Neutrophil (primary cell): ENCODE results near the gene GJD3.
"Not testable (repeated sequence)": the region's sequence is repeated elsewhere in the genome, so short reads cannot be mapped to it uniquely, and the experiment has no call there.

ENCODE experiments used
- H3K27ac ChIP-seq: fragments of 200-600 bp; sonication (generic); 2 replicates; pipeline ENCODE4 v1.5.1; 2016; ENCODE audit warnings: mild to moderate bottlenecking, moderate library complexity
- H3K27me3 ChIP-seq: fragments of 200-600 bp; sonication (generic); 2 replicates; pipeline ENCODE4 v1.6.0; 2016; ENCODE audit warnings: mild to moderate bottlenecking
- H3K36me3 ChIP-seq: fragments of 200-600 bp; sonication (generic); 2 replicates; pipeline ENCODE4 v1.5.1; 2017
- H3K4me1 ChIP-seq, 2 experiments: fragments of 200-600 bp in 1 of 2; sonication (generic) in 1 of 2; 1 replicate in 1 of 2; 2 replicates in 1 of 2; pipeline versions ENCODE4 v1.5.1 to v1.6.1; 2013 to 2016; ENCODE audit warnings: low read depth in 1 of 2, low read length in 1 of 2, mild to moderate bottlenecking in 1 of 2, moderate library complexity in 1 of 2; ENCODE audit not compliant: control insufficient read depth in 1 of 2, insufficient read depth in 1 of 2
- H3K4me3 ChIP-seq, 2 experiments: fragments of 200-600 bp in 1 of 2; sonication (generic) in 1 of 2; 1 replicate in 1 of 2; 2 replicates in 1 of 2; pipeline ENCODE4 v1.5.1; 2013 to 2016; ENCODE audit warnings: low read depth in 1 of 2, low read length in 1 of 2, mild to moderate bottlenecking in 1 of 2, moderate library complexity in 1 of 2
- H3K9me3 ChIP-seq: fragments of 200-600 bp; sonication (generic); 2 replicates; pipeline ENCODE4 v1.5.1; 2016
- CTCF ChIP-seq: fragments of 200-600 bp; sonication (generic); IDR thresholded peaks from 2 replicates; pipeline ENCODE4 v1.5.1; 2016; ENCODE audit warnings: antibody characterized with exemption

The GJD3 gene

GRCh38 chr17:40407460-40407859 is 42.9 kb upstream of the GJD3 start:
- H3K9me3 ChIP-seq = no peaks in the 10 kb centered on the region
- no peak for TF ChIP-seq CTCF
- no peaks in the 10 kb centered on the region for H3K27me3 ChIP-seq
- no peak overlapping the region for H3K4me3 ChIP-seq
- H3K4me1 ChIP-seq = no peaks in the 10 kb centered on the region
- H3K27ac ChIP-seq = no peak overlapping the region
- peaks cover 66% of the 10 kb centered on the region for H3K36me3 ChIP-seq

GRCh38 chr17:40404003-40404402 is 39.5 kb upstream of the GJD3 start:
- Histone ChIP-seq H3K36me3 (peaks cover 71% of the 10 kb centered on the region), H3K4me3 (no peak overlapping the region)
- no peak for TF ChIP-seq CTCF

GRCh38 chr17:40402668-40403067 is 38.1 kb upstream of the GJD3 start:
- Histone ChIP-seq H3K36me3 (peaks cover 59% of the 10 kb centered on the region), H3K4me3 (no peak overlapping the region), H3K27ac (no peak overlapping the region), H3K9me3 (no peaks in the 10 kb centered on the region), H3K4me1 (no peaks in the 10 kb centered on the region), H3K27me3 (no peaks in the 10 kb centered on the region)
- TF ChIP-seq CTCF = no peak

More at GRCh38 chr17:40404003-40404402, 39.5 kb upstream of the GJD3 start:
- Histone ChIP-seq H3K4me1 (no peaks in the 10 kb centered on the region), H3K27me3 (no peaks in the 10 kb centered on the region), H3K9me3 (no peaks in the 10 kb centered on the region), H3K27ac (no peak overlapping the region)

GRCh38 chr17:40399185-40399584 is 34.6 kb upstream of the GJD3 start:
- Histone ChIP-seq H3K27ac (no peak overlapping the region), H3K9me3 (no peaks in the 10 kb centered on the region), H3K4me3 (no peak overlapping the region), H3K4me1 (no peaks in the 10 kb centered on the region), H3K27me3 (no peaks in the 10 kb centered on the region), H3K36me3 (peaks cover 65% of the 10 kb centered on the region)
- no peak for TF ChIP-seq CTCF

GRCh38 chr17:40386555-40386954 is 22.0 kb upstream of the GJD3 start:
- not testable (repeated sequence) for H3K27me3 ChIP-seq, H3K4me3 ChIP-seq, H3K9me3 ChIP-seq, H3K27ac ChIP-seq, H3K4me1 ChIP-seq
- peaks cover 58% of the 10 kb centered on the region for H3K36me3 ChIP-seq

- Histone ChIP-seq H3K36me3 (peaks cover 22% of the 10 kb centered on the region), H3K4me3 (no peak overlapping the region), H3K9me3 (no peaks in the 10 kb centered on the region), H3K4me1 (no peaks in the 10 kb centered on the region), H3K27me3 (peaks cover 1% of the 10 kb centered on the region), H3K27ac (no peak overlapping the region)
- TF ChIP-seq CTCF = no peak
Observed at GRCh38 chr17:40382251-40382650, 17.7 kb upstream of the GJD3 start.
